ENCODE measurements around the gene EXOC6.

DNA sequence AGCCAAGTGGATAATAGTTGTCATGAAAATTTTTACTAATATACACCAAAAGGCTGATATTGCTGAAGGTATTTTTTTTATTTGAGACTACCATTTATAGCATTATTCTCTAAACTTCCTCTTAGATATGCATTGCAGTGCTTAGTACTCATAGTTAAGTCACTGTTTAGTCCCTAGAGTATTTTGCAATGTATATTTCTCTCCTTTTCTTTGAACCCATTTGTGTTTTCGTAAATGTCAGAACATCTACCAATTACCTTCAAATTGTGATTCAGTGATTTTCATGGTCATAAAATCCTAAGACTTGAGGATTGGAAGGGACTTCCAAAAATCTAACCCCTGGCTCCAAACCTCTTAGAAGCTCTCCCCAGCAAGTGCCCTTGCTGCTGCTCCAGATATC, 190.8 kb downstream of the EXOC6 start:
- TF ChIP-seq, protein P1, sequence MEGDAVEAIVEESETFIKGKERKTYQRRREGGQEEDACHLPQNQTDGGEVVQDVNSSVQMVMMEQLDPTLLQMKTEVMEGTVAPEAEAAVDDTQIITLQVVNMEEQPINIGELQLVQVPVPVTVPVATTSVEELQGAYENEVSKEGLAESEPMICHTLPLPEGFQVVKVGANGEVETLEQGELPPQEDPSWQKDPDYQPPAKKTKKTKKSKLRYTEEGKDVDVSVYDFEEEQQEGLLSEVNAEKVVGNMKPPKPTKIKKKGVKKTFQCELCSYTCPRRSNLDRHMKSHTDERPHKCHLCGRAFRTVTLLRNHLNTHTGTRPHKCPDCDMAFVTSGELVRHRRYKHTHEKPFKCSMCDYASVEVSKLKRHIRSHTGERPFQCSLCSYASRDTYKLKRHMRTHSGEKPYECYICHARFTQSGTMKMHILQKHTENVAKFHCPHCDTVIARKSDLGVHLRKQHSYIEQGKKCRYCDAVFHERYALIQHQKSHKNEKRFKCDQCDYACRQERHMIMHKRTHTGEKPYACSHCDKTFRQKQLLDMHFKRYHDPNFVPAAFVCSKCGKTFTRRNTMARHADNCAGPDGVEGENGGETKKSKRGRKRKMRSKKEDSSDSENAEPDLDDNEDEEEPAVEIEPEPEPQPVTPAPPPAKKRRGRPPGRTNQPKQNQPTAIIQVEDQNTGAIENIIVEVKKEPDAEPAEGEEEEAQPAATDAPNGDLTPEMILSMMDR (IDR thresholded peaks at IDR 0.05), result no peak
- no peak for TF ChIP-seq ZFX (IDR thresholded peaks at IDR 0.05; ENCODE audit: borderline replicate concordance)

All from 22Rv1 (cell line).